ENCODE results near the gene ICAM2. TPM values are rescaled to one million over a fixed set of nuclear protein-coding genes. Genes with fewer than 3 reads are reported as not detected.

The ICAM2 gene
- total and polyA plus RNA-seq, 7 donors: 6.0 to 59.5 (median 28.5) TPM

DNA sequence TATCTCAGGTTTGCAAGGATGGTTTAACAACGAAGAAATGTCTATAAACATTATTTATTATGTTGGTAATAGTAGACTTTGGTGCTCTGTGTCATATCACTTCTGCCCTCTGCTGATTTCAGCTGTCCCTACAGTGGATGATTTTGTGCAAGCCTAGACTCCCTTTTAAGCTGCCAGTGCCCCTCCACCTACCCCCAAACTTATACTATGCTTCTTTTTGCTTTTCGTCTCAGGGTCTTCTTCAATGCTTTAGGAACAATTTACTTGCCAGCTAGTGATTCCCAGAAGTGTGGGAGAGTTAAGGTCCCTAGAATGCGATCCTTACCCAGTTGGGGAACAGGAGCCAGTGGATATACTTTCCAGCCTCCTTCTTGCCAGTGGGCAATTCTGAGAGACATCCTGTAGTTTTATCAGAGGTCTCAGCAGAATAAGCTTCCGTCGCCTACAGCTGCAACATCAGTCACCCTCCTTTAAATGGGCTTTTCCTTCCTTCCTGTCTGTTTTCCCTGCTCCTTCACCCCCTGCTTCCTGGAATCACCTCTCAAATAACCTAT is 4.1 kb downstream of the ICAM2 start:
- no peak overlapping the region for H3K4me3 ChIP-seq
- H3K27ac ChIP-seq: peak overlapping the region in 2 of 4 donors; percentile 25 to 44
- 37 to 72% methylated on average over 5 of the region's 5 CpGs for WGBS, 2 donors
- intact Hi-C loops (cut with DNase I): no loop called here
- TF ChIP-seq POLR2A (IDR thresholded peaks at IDR 0.05) (no peak), EP300 (IDR thresholded peaks at IDR 0.05) (no peak), POLR2AphosphoS5 (IDR thresholded peaks at IDR 0.05) (no peak)
- TF ChIP-seq, protein P1, sequence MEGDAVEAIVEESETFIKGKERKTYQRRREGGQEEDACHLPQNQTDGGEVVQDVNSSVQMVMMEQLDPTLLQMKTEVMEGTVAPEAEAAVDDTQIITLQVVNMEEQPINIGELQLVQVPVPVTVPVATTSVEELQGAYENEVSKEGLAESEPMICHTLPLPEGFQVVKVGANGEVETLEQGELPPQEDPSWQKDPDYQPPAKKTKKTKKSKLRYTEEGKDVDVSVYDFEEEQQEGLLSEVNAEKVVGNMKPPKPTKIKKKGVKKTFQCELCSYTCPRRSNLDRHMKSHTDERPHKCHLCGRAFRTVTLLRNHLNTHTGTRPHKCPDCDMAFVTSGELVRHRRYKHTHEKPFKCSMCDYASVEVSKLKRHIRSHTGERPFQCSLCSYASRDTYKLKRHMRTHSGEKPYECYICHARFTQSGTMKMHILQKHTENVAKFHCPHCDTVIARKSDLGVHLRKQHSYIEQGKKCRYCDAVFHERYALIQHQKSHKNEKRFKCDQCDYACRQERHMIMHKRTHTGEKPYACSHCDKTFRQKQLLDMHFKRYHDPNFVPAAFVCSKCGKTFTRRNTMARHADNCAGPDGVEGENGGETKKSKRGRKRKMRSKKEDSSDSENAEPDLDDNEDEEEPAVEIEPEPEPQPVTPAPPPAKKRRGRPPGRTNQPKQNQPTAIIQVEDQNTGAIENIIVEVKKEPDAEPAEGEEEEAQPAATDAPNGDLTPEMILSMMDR (IDR thresholded peaks at IDR 0.05): no peak
- no peaks in the 10 kb centered on the region for H3K9me3 ChIP-seq
- H3K27me3 ChIP-seq: no peaks in the 10 kb centered on the region
- H3K36me3 ChIP-seq: no peaks in the 10 kb centered on the region
- no peaks in the 10 kb centered on the region for H3K4me1 ChIP-seq
- DNase-seq: no peak

DNA sequence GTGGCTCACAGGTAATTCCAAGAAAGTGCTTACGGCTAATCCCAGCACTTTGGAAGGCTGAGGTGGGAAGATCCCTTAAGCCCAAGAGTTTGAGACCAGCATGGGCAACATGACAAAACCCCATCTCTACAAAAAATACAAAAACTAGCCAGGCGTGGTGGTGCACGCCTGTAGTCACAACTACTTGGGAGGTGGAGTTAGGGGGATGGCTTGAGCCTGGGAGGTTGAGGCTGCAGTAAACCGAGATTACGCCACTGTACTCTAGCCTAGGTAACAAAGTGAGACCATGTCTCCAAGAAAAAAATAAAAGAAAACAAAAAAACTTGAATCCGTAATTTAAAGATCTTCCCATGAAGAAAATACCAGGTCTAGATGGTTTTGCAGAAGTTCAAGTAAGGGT is 5.0 kb downstream of the ICAM2 start:
- H3K9me3 ChIP-seq: no peaks in the 10 kb centered on the region

DNA sequence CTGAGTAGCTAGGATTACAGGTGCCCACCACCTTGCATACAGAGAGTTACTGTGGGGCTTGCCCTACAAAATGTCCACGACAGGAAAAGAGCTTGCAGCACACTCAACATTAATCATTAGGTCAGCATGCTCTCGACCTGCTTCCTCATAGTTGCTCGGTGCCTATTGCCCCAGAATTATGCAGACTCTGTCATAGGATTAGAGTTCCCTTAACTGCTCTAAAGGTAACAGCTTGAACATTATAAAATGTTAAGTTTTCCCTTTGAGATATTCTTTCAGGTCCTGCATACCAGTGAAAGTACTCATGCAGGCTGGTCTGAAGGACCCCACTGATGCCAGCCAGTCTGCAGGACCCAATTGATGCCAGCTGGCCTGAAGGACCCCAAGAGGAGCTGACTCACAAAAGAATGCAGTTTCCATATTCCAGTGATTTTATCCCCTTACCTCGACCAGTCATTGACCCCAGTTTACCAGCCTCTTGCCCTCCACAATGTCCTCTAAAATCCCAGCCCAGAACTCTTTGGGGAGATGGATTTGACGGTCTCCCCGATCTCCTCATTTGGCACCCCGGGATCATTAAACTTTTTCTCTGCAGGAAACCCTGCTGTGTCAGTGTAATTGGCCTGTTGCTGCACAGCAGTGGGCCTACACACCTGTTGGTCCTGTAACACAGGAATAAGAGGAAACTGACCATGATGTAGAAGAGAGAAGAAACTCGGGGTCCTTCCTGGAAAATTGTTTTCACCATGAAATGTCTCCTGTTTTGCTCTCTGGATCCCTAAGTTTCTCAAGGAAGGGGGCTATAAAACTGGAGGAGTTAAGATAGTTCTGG is 10.6 kb downstream of the ICAM2 start:
- intact Hi-C loops (cut with DNase I): no loop called here

More for the DNA sequence above, 5.0 kb downstream of the ICAM2 start:
- no peaks in the 10 kb centered on the region for H3K4me1 ChIP-seq
- no peak overlapping the region for H3K4me3 ChIP-seq
- TF ChIP-seq EP300 (IDR thresholded peaks at IDR 0.05): no peak
- TF ChIP-seq, protein P1 (IDR thresholded peaks at IDR 0.05): no peak
- no peak for DNase-seq
- no peaks in the 10 kb centered on the region for H3K27me3 ChIP-seq
- intact Hi-C loops (cut with DNase I): no loop called here
- no peaks in the 10 kb centered on the region for H3K36me3 ChIP-seq
- 92 to 96% methylated on average over 6 of the region's 6 CpGs for WGBS, 2 donors
- peak overlapping the region in 1 of 4 donors; percentile 25 for H3K27ac ChIP-seq

DNA sequence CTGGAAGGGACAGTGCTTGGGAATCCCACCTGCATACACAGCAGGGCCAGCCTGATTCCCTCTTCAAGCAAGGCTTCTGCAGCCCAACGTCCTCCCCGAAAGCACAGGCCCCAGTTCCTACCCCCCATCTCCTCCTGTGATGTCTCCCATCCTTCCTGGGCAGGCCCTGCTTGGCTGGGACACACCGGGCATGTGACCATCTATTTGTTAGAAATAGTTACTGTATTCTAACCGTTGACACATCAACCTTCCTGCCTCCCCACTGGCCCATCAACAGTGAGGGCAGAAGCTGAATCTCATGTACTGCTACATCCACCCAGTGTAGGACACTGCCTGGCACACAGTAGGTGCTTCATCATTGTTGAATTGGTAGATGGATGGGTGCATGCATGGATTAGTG is 11.6 kb downstream of the ICAM2 start:
- no peaks in the 10 kb centered on the region for H3K27me3 ChIP-seq
- H3K4me1 ChIP-seq: peaks cover 0 to 5% (median 0%) of the 10 kb centered on the region in 4 donors
- H3K36me3 ChIP-seq: no peaks in the 10 kb centered on the region
- intact Hi-C loops (cut with DNase I): no loop called here
- H3K4me3 ChIP-seq: no peak overlapping the region
- TF ChIP-seq POLR2A (IDR thresholded peaks at IDR 0.05): no peak
- TF ChIP-seq, protein P1 (IDR thresholded peaks at IDR 0.05): no peak
- no peak for TF ChIP-seq POLR2AphosphoS5 (IDR thresholded peaks at IDR 0.05)
- TF ChIP-seq EP300 (IDR thresholded peaks at IDR 0.05): no peak
- 72 to 83% methylated on average over 4 of the region's 4 CpGs for WGBS, 2 donors
- H3K9me3 ChIP-seq: no peaks in the 10 kb centered on the region
- H3K27ac ChIP-seq: peak overlapping the region in 1 of 4 donors; percentile 10
- no peak for DNase-seq

More for the DNA sequence above, 10.6 kb downstream of the ICAM2 start:
- Histone ChIP-seq H3K4me3 (no peak overlapping the region), H3K36me3 (no peaks in the 10 kb centered on the region), H3K27me3 (no peaks in the 10 kb centered on the region), H3K27ac (peak overlapping the region in 1 of 4 donors; percentile 32), H3K9me3 (no peaks in the 10 kb centered on the region), H3K4me1 (peaks cover 0 to 5% (median 0%) of the 10 kb centered on the region in 4 donors)
- no peak for DNase-seq
- 67 to 69% methylated on average over 8 of the region's 8 CpGs for WGBS, 2 donors
- TF ChIP-seq, protein P1 (IDR thresholded peaks at IDR 0.05): no peak
- TF ChIP-seq EP300 (IDR thresholded peaks at IDR 0.05) (no peak), POLR2A (IDR thresholded peaks at IDR 0.05) (no peak), POLR2AphosphoS5 (IDR thresholded peaks at IDR 0.05) (no peak)

Data from sigmoid colon (tissue), 7 donors.